CD14-positive monocyte (primary cell): ENCODE data around the gene PYROXD2. TPM values are rescaled to one million over a fixed set of nuclear protein-coding genes. Genes with fewer than 3 reads are reported as not detected.

Experiments used
- DNase-seq, 3 donors: peaks; one replicate each; pipeline ENCODE4 v3.0.0-alpha.2; 2011 to 2022
- H2AFZ ChIP-seq: 2 replicates; pipeline ENCODE4 v1.6.0; 2012; ENCODE audit warnings: mild to moderate bottlenecking, low read depth, low read length, inconsistent platforms; ENCODE audit not compliant: insufficient read depth, poor library complexity, severe bottlenecking
- H3K27ac ChIP-seq, 2 donors: 1 replicate in 1 of 2; 2 replicates in 1 of 2; pipeline ENCODE4 v1.5.1; 2012 to 2013; ENCODE audit warnings: low read length in 2 of 2, control low read depth in 1 of 2, inconsistent platforms in 1 of 2, low read depth in 1 of 2, mild to moderate bottlenecking in 1 of 2
- H3K27me3 ChIP-seq, 2 donors: one replicate each; pipeline versions ENCODE4 v1.6.0 to v1.6.1; 2011 to 2013; ENCODE audit warnings: low read length in 2 of 2; ENCODE audit not compliant: control insufficient read depth in 2 of 2, insufficient read depth in 2 of 2
- H3K36me3 ChIP-seq, 2 donors: replicated peaks in 1 of 2; 1 replicate in 1 of 2; 2 replicates in 1 of 2; pipeline versions ENCODE4 v1.5.1 to v1.6.1; 2012 to 2013; ENCODE audit warnings: low read length in 2 of 2, control low read depth in 1 of 2, inconsistent platforms in 1 of 2, mild to moderate bottlenecking in 1 of 2; ENCODE audit not compliant: insufficient read depth in 2 of 2, control insufficient read depth in 1 of 2
- H3K4me1 ChIP-seq, 2 donors: 1 replicate in 1 of 2; 2 replicates in 1 of 2; pipeline versions ENCODE4 v1.5.1 to v1.6.1; 2012 to 2013; ENCODE audit warnings: low read length in 2 of 2, control low read depth in 1 of 2, inconsistent platforms in 1 of 2, mild to moderate bottlenecking in 1 of 2, moderate library complexity in 1 of 2; ENCODE audit not compliant: insufficient read depth in 2 of 2, control insufficient read depth in 1 of 2
- H3K4me2 ChIP-seq: replicated peaks from 2 replicates; pipeline ENCODE3; 2012; ENCODE audit warnings: low read length, moderate library complexity, mild to moderate bottlenecking; ENCODE audit not compliant: poor library complexity, severe bottlenecking; ENCODE audit errors: extremely low read depth
- H3K4me3 ChIP-seq, 3 experiments: fragments of 200-600 bp in 1 of 3; sonication (generic) in 1 of 3; replicated peaks in 1 of 3; 1 replicate in 2 of 3; 2 replicates in 1 of 3; pipeline ENCODE4 v1.5.1; 2011 to 2013; ENCODE audit warnings: low read length in 3 of 3, mild to moderate bottlenecking in 3 of 3, control low read depth in 2 of 3, low read depth in 2 of 3, inconsistent platforms in 1 of 3, moderate library complexity in 1 of 3
- H3K79me2 ChIP-seq: 2 replicates; pipeline ENCODE4 v1.6.0; 2012; ENCODE audit warnings: mild to moderate bottlenecking, control low read depth, inconsistent platforms, low read length, moderate library complexity; ENCODE audit not compliant: insufficient read depth
- H3K9ac ChIP-seq: 2 replicates; pipeline ENCODE4 v1.6.0; 2017; ENCODE audit warnings: low read length, mild to moderate bottlenecking; ENCODE audit not compliant: insufficient read depth, poor library complexity, severe bottlenecking
- H3K9me3 ChIP-seq, 2 donors: replicated peaks in 1 of 2; 1 replicate in 1 of 2; 2 replicates in 1 of 2; pipeline versions ENCODE4 v1.5.1 to v1.6.1; 2012 to 2013; ENCODE audit warnings: low read length in 2 of 2, control low read depth in 1 of 2; ENCODE audit not compliant: control insufficient read depth in 1 of 2, insufficient read depth in 1 of 2
- H4K20me1 ChIP-seq: 2 replicates; pipeline ENCODE4 v1.6.0; 2012; ENCODE audit warnings: mild to moderate bottlenecking, low read length, control low read depth, moderate library complexity; ENCODE audit not compliant: insufficient read depth
- H3K27ac Mint-ChIP-seq, 7 donors: one replicate each; pipeline ENCODE4 v1.8.0; 2020; ENCODE audit warnings: mild to moderate bottlenecking in 7 of 7, mixed read lengths in 7 of 7, moderate library complexity in 6 of 7, inconsistent platforms in 2 of 7
- H3K27me3 Mint-ChIP-seq, 3 donors: one replicate each; pipeline ENCODE4 v1.8.0; 2021 to 2022; ENCODE audit warnings: low read depth in 3 of 3, mild to moderate bottlenecking in 3 of 3, mixed read lengths in 3 of 3, moderate library complexity in 3 of 3, inconsistent platforms in 1 of 3
- H3K36me3 Mint-ChIP-seq, 2 donors: one replicate each; pipeline ENCODE4 v1.8.0; 2020; ENCODE audit warnings: mixed read lengths in 2 of 2, inconsistent platforms in 1 of 2, mild to moderate bottlenecking in 1 of 2
- H3K4me1 Mint-ChIP-seq: one replicate; pipeline ENCODE4 v1.8.0; 2020; ENCODE audit warnings: mild to moderate bottlenecking, mixed read lengths
- H3K4me3 Mint-ChIP-seq, 2 donors: one replicate each; pipeline ENCODE4 v1.8.0; 2020; ENCODE audit warnings: mild to moderate bottlenecking in 2 of 2, mixed read lengths in 2 of 2, moderate library complexity in 1 of 2
- H3K9me3 Mint-ChIP-seq, 7 donors: one replicate each; pipeline ENCODE4 v1.8.0; 2020 to 2022; ENCODE audit warnings: mixed read lengths in 7 of 7, mild to moderate bottlenecking in 6 of 7, moderate library complexity in 6 of 7, inconsistent platforms in 2 of 7
- whole genome bisulfite sequencing: methylation state at CpG from one replicate; pipeline ENCODE4 v1.1.5; 2013; ENCODE audit warnings: missing lambda C conversion rate; ENCODE audit not compliant: insufficient coverage; 5-methylcytosine and 5-hydroxymethylcytosine counted together
- intact Hi-C, 2 donors: fragments of 100-400 bp; cut with micrococcal nuclease; formaldehyde crosslinking; loops; one replicate each; pipeline versions ENCODE4 v1.15.0 to v1.15.1; 2023
- polyA plus RNA-seq, 3 donors: library from polyadenylated mRNA; depleted of rRNA in 1 of 3; unstranded in 2 of 3; stranded (reverse) in 1 of 3; fragments of 300-500 nt in 2 of 3; fragments of >200 nt in 1 of 3; fragmentation: Illumina TruSeq in 2 of 3; gene quantifications; 1 replicate in 2 of 3; 2 replicates in 1 of 3; pipeline ENCODE4 v1.2.3, GENCODE V29; 2012 to 2021
- TF ChIP-seq, protein P1 (sequence below): fragments of 200-600 bp; IDR thresholded peaks from one replicate; pipeline ENCODE4 v1.8.0; 2022; ENCODE audit warnings: antibody characterized with exemption, mild to moderate bottlenecking

Gene PYROXD2
- polyA plus RNA-seq, 3 donors = 0.27 to 21.6 (median 1.00) TPM

DNA sequence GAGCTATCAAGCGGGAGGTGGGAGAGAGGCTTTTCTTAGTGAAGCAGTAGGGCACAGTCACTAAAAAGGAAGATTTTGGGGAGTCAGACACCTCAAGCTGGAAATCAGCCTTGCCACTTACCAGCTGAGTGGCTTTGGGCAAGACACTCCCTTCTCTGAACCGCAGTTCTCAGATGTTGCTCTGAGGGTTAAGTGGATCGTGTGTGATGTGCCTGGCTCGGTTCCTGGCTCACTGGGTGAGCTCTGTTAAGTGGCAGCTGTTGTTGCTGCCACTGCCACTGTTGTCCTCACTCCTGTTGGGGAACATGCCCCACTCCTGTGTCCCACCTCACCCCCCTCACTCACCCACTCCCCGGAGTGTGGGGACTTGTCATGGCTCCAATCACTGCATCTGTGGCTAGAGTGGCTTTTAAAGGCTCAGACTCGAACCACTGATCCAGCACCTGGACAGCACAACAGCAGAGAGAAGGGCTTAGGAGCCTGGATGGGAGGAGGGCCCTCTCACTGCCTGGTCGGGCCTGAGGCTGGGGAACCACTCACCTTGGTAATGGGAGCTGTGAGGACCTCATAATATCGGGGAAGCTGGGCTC lies 20.0 kb downstream of the PYROXD2 start:
- no peak for DNase-seq
- peaks cover 0 to 4% of the 10 kb centered on the region in 2 donors for H3K36me3 Mint-ChIP-seq
- WGBS = 97% methylated on average over 5 of the region's 8 CpGs
- Histone ChIP-seq H3K4me1 (peaks cover 15 to 16% of the 10 kb centered on the region in 2 donors), H3K79me2 (no peaks in the 10 kb centered on the region), H4K20me1 (no peaks in the 10 kb centered on the region), H3K4me2 (no peak overlapping the region), H3K27me3 (no peaks in the 10 kb centered on the region), H3K36me3 (no peaks in the 10 kb centered on the region), H3K9me3 (no peaks in the 10 kb centered on the region), H3K9ac (no peak overlapping the region), H2AFZ (no peak overlapping the region), H3K4me3 (no peak overlapping the region), H3K27ac (no peak overlapping the region)
- TF ChIP-seq, protein P1, sequence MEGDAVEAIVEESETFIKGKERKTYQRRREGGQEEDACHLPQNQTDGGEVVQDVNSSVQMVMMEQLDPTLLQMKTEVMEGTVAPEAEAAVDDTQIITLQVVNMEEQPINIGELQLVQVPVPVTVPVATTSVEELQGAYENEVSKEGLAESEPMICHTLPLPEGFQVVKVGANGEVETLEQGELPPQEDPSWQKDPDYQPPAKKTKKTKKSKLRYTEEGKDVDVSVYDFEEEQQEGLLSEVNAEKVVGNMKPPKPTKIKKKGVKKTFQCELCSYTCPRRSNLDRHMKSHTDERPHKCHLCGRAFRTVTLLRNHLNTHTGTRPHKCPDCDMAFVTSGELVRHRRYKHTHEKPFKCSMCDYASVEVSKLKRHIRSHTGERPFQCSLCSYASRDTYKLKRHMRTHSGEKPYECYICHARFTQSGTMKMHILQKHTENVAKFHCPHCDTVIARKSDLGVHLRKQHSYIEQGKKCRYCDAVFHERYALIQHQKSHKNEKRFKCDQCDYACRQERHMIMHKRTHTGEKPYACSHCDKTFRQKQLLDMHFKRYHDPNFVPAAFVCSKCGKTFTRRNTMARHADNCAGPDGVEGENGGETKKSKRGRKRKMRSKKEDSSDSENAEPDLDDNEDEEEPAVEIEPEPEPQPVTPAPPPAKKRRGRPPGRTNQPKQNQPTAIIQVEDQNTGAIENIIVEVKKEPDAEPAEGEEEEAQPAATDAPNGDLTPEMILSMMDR = no peak
- H3K27ac Mint-ChIP-seq = no peak overlapping the region
- peaks cover 0 to 3% (median 0%) of the 10 kb centered on the region in 7 donors for H3K9me3 Mint-ChIP-seq
- intact Hi-C loops = no loop called here
- no peak overlapping the region for H3K4me3 Mint-ChIP-seq
- peaks cover 20% of the 10 kb centered on the region for H3K4me1 Mint-ChIP-seq
- H3K27me3 Mint-ChIP-seq = peaks cover under 1 to 6% (median 1%) of the 10 kb centered on the region in 3 donors

DNA sequence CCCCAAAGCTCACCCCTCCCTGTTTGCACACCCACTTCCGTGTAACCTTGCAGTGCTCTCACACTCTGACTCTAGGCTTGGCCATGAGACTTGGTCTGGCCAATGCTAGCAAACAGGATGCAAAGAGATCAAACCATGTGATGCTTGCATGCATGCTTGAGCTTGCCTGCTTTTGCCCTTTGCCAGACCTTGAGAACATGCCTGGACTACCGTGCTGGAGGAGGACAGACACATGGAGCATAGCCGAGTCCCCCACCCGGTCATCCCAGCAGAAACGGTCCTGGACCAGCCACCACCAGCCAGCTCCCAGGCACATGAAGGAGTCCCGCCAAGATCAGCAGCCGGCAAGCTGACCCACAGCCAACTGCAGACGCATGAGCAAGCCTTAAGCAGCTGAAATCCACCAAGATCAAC lies 23.4 kb downstream of the PYROXD2 start:
- Mint-ChIP-seq H3K4me1 (peaks cover 24% of the 10 kb centered on the region), H3K9me3 (peaks cover 0 to 3% (median 0%) of the 10 kb centered on the region in 7 donors), H3K27me3 (peaks cover 0 to 3% (median 3%) of the 10 kb centered on the region in 3 donors), H3K36me3 (peaks cover 0 to 4% of the 10 kb centered on the region in 2 donors), H3K4me3 (peak overlapping the region; percentile 42 to 60), H3K27ac (no peak overlapping the region)
- Histone ChIP-seq H3K4me1 (peaks cover 15 to 16% of the 10 kb centered on the region in 2 donors), H3K4me2 (peak overlapping the region; percentile 23), H3K9ac (no peak overlapping the region), H3K79me2 (no peaks in the 10 kb centered on the region), H3K27me3 (no peaks in the 10 kb centered on the region), H4K20me1 (no peaks in the 10 kb centered on the region), H3K27ac (no peak overlapping the region), H3K4me3 (no peak overlapping the region), H2AFZ (no peak overlapping the region), H3K9me3 (no peaks in the 10 kb centered on the region), H3K36me3 (no peaks in the 10 kb centered on the region)
- TF ChIP-seq, protein P1 = no peak
- intact Hi-C loops = no loop called here
- DNase-seq = no peak
- WGBS = 90% methylated on average over 5 of the region's 8 CpGs
